GM23338 (cell line): Measurements from ENCODE around the gene VPS54. TPM values are rescaled to one million over a fixed set of nuclear protein-coding genes. Genes with fewer than 3 reads are reported as not detected.

Source experiments
- CREB1 ChIP-seq: fragments of 250-450 bp; sonication (Bioruptor Pico); IDR thresholded peaks from 2 replicates; pipeline ENCODE4 v1.5.0; 2020; ENCODE audit warnings: low read depth, mild to moderate bottlenecking, moderate library complexity
- EZH2 ChIP-seq: fragments of 200-600 bp; sonication (generic); IDR thresholded peaks from one replicate; pipeline ENCODE4 v1.8.0; 2017; ENCODE audit warnings: antibody characterized with exemption, mild to moderate bottlenecking, low read depth; ENCODE audit not compliant: unreplicated experiment
- EZH2phosphoT487 ChIP-seq: fragments of 200-600 bp; sonication (generic); IDR thresholded peaks from one replicate; pipeline ENCODE4 v1.8.1; 2018; ENCODE audit warnings: antibody characterized with exemption; ENCODE audit not compliant: unreplicated experiment
- JUNB ChIP-seq: IDR thresholded peaks from one replicate; pipeline ENCODE4 v1.6.1; 2016; ENCODE audit warnings: antibody characterized with exemption; ENCODE audit not compliant: unreplicated experiment
- NANOG ChIP-seq: IDR thresholded peaks from 2 replicates; pipeline ENCODE4 v1.6.1; 2016; ENCODE audit warnings: antibody characterized with exemption, borderline replicate concordance
- POLR2AphosphoS5 ChIP-seq: IDR thresholded peaks from 2 replicates; pipeline ENCODE4 v1.6.1; 2016; ENCODE audit warnings: antibody characterized with exemption, low read depth
- STAT1 ChIP-seq: IDR thresholded peaks from one replicate; pipeline ENCODE4 v1.6.1; 2016; ENCODE audit warnings: antibody characterized with exemption; ENCODE audit not compliant: unreplicated experiment
- ZNF114 ChIP-seq: fragments of 250-450 bp; sonication (Bioruptor Pico); IDR thresholded peaks from 2 replicates; pipeline ENCODE4 v1.5.0; 2020; ENCODE audit warnings: mild to moderate bottlenecking, moderate library complexity
- ZNF331 ChIP-seq: fragments of 250-450 bp; sonication (Bioruptor Pico); IDR thresholded peaks from 2 replicates; pipeline ENCODE4 v1.5.0; 2020; ENCODE audit warnings: low read depth, mild to moderate bottlenecking, moderate library complexity
- polyA plus RNA-seq: library from polyadenylated mRNA; unstranded; fragments of >200 nt; fragmentation: Nextera tagmentation; extraction: Ambion mirVana; gene quantifications from 2 replicates; pipeline ENCODE4 v1.2.1, GENCODE V29; 2016
- total RNA-seq: library from RNA; depleted of rRNA; stranded (reverse); fragments of >200 nt; shearing (Covaris generic); gene quantifications from 2 replicates; pipeline ENCODE4 v1.2.3, GENCODE V29; 2014
- TF ChIP-seq, protein P1 (sequence below): fragments of 250-450 bp; sonication (Bioruptor Pico); IDR thresholded peaks from 2 replicates; pipeline ENCODE4 v1.5.0; 2020; ENCODE audit warnings: mild to moderate bottlenecking, moderate library complexity
- TF ChIP-seq, protein P2 (sequence below): IDR thresholded peaks from 2 replicates; pipeline ENCODE4 v1.6.1; 2016; ENCODE audit warnings: antibody characterized with exemption
- TF ChIP-seq, protein P3 (sequence below): IDR thresholded peaks from one replicate; pipeline ENCODE4 v1.6.1; 2018; ENCODE audit warnings: antibody characterized with exemption; ENCODE audit not compliant: unreplicated experiment

VPS54 gene
- total and polyA plus RNA-seq, 2 experiments from 2014 or later = 6.6 to 17.0 TPM

DNA sequence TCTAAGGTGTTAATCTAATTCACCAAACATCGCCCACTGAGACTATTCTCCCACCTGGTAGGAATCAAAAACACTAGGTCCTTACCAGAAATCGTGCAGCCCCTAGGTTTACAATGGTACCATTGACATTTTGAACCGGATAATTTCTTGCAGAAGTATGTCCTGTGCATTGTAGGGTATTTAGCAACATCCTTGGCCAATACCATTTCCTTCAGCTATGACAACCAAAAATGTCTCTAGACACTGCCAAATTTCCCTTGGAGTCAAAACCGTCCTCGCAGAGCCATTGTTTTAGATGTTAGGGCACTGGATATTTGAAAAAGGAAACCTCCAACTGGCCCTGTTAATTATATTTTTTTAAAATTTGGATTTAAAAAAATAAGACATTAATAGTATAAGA lies 3.8 kb downstream of the VPS54 start (continued):
- TF ChIP-seq, protein P1, sequence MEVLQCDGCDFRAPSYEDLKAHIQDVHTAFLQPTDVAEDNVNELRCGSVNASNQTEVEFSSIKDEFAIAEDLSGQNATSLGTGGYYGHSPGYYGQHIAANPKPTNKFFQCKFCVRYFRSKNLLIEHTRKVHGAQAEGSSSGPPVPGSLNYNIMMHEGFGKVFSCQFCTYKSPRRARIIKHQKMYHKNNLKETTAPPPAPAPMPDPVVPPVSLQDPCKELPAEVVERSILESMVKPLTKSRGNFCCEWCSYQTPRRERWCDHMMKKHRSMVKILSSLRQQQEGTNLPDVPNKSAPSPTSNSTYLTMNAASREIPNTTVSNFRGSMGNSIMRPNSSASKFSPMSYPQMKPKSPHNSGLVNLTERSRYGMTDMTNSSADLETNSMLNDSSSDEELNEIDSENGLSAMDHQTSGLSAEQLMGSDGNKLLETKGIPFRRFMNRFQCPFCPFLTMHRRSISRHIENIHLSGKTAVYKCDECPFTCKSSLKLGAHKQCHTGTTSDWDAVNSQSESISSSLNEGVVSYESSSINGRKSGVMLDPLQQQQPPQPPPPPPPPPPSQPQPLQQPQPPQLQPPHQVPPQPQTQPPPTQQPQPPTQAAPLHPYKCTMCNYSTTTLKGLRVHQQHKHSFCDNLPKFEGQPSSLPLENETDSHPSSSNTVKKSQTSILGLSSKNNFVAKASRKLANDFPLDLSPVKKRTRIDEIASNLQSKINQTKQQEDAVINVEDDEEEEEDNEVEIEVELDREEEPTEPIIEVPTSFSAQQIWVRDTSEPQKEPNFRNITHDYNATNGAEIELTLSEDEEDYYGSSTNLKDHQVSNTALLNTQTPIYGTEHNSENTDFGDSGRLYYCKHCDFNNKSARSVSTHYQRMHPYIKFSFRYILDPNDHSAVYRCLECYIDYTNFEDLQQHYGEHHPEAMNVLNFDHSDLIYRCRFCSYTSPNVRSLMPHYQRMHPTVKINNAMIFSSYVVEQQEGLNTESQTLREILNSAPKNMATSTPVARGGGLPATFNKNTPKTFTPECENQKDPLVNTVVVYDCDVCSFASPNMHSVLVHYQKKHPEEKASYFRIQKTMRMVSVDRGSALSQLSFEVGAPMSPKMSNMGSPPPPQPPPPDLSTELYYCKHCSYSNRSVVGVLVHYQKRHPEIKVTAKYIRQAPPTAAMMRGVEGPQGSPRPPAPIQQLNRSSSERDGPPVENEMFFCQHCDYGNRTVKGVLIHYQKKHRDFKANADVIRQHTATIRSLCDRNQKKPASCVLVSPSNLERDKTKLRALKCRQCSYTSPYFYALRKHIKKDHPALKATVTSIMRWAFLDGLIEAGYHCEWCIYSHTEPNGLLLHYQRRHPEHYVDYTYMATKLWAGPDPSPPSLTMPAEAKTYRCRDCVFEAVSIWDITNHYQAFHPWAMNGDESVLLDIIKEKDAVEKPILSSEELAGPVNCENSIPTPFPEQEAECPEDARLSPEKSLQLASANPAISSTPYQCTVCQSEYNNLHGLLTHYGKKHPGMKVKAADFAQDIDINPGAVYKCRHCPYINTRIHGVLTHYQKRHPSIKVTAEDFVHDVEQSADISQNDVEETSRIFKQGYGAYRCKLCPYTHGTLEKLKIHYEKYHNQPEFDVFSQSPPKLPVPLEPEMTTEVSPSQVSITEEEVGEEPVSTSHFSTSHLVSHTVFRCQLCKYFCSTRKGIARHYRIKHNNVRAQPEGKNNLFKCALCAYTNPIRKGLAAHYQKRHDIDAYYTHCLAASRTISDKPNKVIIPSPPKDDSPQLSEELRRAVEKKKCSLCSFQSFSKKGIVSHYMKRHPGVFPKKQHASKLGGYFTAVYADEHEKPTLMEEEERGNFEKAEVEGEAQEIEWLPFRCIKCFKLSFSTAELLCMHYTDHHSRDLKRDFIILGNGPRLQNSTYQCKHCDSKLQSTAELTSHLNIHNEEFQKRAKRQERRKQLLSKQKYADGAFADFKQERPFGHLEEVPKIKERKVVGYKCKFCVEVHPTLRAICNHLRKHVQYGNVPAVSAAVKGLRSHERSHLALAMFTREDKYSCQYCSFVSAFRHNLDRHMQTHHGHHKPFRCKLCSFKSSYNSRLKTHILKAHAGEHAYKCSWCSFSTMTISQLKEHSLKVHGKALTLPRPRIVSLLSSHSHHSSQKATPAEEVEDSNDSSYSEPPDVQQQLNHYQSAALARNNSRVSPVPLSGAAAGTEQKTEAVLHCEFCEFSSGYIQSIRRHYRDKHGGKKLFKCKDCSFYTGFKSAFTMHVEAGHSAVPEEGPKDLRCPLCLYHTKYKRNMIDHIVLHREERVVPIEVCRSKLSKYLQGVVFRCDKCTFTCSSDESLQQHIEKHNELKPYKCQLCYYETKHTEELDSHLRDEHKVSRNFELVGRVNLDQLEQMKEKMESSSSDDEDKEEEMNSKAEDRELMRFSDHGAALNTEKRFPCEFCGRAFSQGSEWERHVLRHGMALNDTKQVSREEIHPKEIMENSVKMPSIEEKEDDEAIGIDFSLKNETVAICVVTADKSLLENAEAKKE (CRISPR knock-in tag) = no peak
- no peak for TF ChIP-seq CREB1 (CRISPR knock-in tag)
- TF ChIP-seq JUNB = no peak
- TF ChIP-seq, protein P2, sequence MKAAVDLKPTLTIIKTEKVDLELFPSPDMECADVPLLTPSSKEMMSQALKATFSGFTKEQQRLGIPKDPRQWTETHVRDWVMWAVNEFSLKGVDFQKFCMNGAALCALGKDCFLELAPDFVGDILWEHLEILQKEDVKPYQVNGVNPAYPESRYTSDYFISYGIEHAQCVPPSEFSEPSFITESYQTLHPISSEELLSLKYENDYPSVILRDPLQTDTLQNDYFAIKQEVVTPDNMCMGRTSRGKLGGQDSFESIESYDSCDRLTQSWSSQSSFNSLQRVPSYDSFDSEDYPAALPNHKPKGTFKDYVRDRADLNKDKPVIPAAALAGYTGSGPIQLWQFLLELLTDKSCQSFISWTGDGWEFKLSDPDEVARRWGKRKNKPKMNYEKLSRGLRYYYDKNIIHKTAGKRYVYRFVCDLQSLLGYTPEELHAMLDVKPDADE = no peak
- TF ChIP-seq POLR2AphosphoS5 = no peak
- no peak for TF ChIP-seq EZH2
- TF ChIP-seq ZNF114 = no peak
- no peak for TF ChIP-seq NANOG
- TF ChIP-seq ZNF331 (CRISPR knock-in tag) = no peak
- TF ChIP-seq, protein P3, sequence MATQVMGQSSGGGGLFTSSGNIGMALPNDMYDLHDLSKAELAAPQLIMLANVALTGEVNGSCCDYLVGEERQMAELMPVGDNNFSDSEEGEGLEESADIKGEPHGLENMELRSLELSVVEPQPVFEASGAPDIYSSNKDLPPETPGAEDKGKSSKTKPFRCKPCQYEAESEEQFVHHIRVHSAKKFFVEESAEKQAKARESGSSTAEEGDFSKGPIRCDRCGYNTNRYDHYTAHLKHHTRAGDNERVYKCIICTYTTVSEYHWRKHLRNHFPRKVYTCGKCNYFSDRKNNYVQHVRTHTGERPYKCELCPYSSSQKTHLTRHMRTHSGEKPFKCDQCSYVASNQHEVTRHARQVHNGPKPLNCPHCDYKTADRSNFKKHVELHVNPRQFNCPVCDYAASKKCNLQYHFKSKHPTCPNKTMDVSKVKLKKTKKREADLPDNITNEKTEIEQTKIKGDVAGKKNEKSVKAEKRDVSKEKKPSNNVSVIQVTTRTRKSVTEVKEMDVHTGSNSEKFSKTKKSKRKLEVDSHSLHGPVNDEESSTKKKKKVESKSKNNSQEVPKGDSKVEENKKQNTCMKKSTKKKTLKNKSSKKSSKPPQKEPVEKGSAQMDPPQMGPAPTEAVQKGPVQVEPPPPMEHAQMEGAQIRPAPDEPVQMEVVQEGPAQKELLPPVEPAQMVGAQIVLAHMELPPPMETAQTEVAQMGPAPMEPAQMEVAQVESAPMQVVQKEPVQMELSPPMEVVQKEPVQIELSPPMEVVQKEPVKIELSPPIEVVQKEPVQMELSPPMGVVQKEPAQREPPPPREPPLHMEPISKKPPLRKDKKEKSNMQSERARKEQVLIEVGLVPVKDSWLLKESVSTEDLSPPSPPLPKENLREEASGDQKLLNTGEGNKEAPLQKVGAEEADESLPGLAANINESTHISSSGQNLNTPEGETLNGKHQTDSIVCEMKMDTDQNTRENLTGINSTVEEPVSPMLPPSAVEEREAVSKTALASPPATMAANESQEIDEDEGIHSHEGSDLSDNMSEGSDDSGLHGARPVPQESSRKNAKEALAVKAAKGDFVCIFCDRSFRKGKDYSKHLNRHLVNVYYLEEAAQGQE = no peak
- TF ChIP-seq STAT1 = no peak
- no peak for TF ChIP-seq EZH2phosphoT487
